ENCODE measurements around the gene CEP164.
"Not testable (repeated sequence)": the region's sequence is repeated elsewhere in the genome, so short reads cannot be mapped to it uniquely, and the experiment has no call there.

The CEP164 gene

GRCh38 chr11:117392001-117392690, 64.5 kb downstream of the CEP164 start:
- DNase-seq (ENCODE audit: low read depth in 1 of 2, low spot score in 1 of 2) = no peak

GRCh38 chr11:117392979-117393378, 65.3 kb downstream of the CEP164 start:
- no peak for DNase-seq (ENCODE audit: low read depth in 1 of 2, low spot score in 1 of 2)

- DNase-seq (ENCODE audit: low read depth in 1 of 2, low spot score in 1 of 2) = no peak
Measured at GRCh38 chr11:117394221-117394925, 66.7 kb downstream of the CEP164 start.

GRCh38 chr11:117395476-117395875, 67.8 kb downstream of the CEP164 start:
- no peak for DNase-seq (ENCODE audit: low read depth in 1 of 2, low spot score in 1 of 2)

GRCh38 chr11:117396970-117397369, 69.3 kb downstream of the CEP164 start:
- no peak for DNase-seq (ENCODE audit: low read depth in 1 of 2, low spot score in 1 of 2)

GRCh38 chr11:117398618-117399017, 71.0 kb downstream of the CEP164 start:
- DNase-seq (ENCODE audit: low read depth in 1 of 2, low spot score in 1 of 2) = not testable (repeated sequence)

- not testable (repeated sequence) for DNase-seq (ENCODE audit: low read depth in 1 of 2, low spot score in 1 of 2)
Measured at GRCh38 chr11:117399100-117399840, 71.6 kb downstream of the CEP164 start.

GRCh38 chr11:117405898-117406297, 78.2 kb downstream of the CEP164 start:
- not testable (repeated sequence) for DNase-seq (ENCODE audit: low read depth in 1 of 2, low spot score in 1 of 2)

- no peak for DNase-seq (ENCODE audit: low read depth in 1 of 2, low spot score in 1 of 2)
Measured at GRCh38 chr11:117407016-117407415, 79.4 kb downstream of the CEP164 start.

GRCh38 chr11:117408356-117408755, 80.7 kb downstream of the CEP164 start:
- DNase-seq (ENCODE audit: low read depth in 1 of 2, low spot score in 1 of 2) = no peak

GRCh38 chr11:117409511-117409910, 81.9 kb downstream of the CEP164 start:
- DNase-seq (ENCODE audit: low read depth in 1 of 2, low spot score in 1 of 2) = no peak

- no peak for DNase-seq (ENCODE audit: low read depth in 1 of 2, low spot score in 1 of 2)
Measured at GRCh38 chr11:117410238-117410637, 82.6 kb downstream of the CEP164 start.

- no peak for DNase-seq (ENCODE audit: low read depth in 1 of 2, low spot score in 1 of 2)
Measured at GRCh38 chr11:117410861-117411710, 83.4 kb downstream of the CEP164 start.

GRCh38 chr11:117411736-117412135, 84.1 kb downstream of the CEP164 start:
- no peak for DNase-seq (ENCODE audit: low read depth in 1 of 2, low spot score in 1 of 2)

- DNase-seq (ENCODE audit: low read depth in 1 of 2, low spot score in 1 of 2) = no peak
Measured at GRCh38 chr11:117412176-117412575, 84.5 kb downstream of the CEP164 start.

- DNase-seq (ENCODE audit: low read depth in 1 of 2, low spot score in 1 of 2) = no peak
Measured at GRCh38 chr11:117412653-117413275, 85.1 kb downstream of the CEP164 start.

GRCh38 chr11:117413616-117414015, 86.0 kb downstream of the CEP164 start:
- no peak for DNase-seq (ENCODE audit: low read depth in 1 of 2, low spot score in 1 of 2)

- no peak for DNase-seq (ENCODE audit: low read depth in 1 of 2, low spot score in 1 of 2)
Measured at GRCh38 chr11:117414724-117415123, 87.1 kb downstream of the CEP164 start.

GRCh38 chr11:117415358-117415896, 87.8 kb downstream of the CEP164 start:
- DNase-seq (ENCODE audit: low read depth in 1 of 2, low spot score in 1 of 2) = no peak

GRCh38 chr11:117417342-117417741, 89.7 kb downstream of the CEP164 start:
- no peak for DNase-seq (ENCODE audit: low read depth in 1 of 2, low spot score in 1 of 2)

Data from activated CD4-positive, alpha-beta T cell treated with anti-CD3 and anti-CD28 coated beads, Interleukin-2, amount 50 U/mL, for 24 hours (primary cell).